Activated CD4-positive, alpha-beta T cell treated with anti-CD3 and anti-CD28 coated beads, Interleukin-2, amount 50 U/mL, for 24 hours (primary cell): ENCODE data around the gene ZSCAN21.

Source experiments
- DNase-seq, 2 donors: peaks; one replicate each; pipeline ENCODE4 v3.0.0-alpha.2; 2020; ENCODE audit warnings: low read depth in 1 of 2, low spot score in 1 of 2

The ZSCAN21 gene

GRCh38 chr7:100074841-100075240 lies 25.3 kb downstream of the ZSCAN21 start:
- no peak for DNase-seq

GRCh38 chr7:100075418-100075817 lies 25.8 kb downstream of the ZSCAN21 start:
- DNase-seq, result no peak

- DNase-seq, result no peak
These were observed 27.6 kb downstream of the ZSCAN21 start for GRCh38 chr7:100077205-100077604.

- no peak for DNase-seq
These were observed 29.5 kb downstream of the ZSCAN21 start for GRCh38 chr7:100079024-100079560.

GRCh38 chr7:100080907-100081534 lies 31.4 kb downstream of the ZSCAN21 start:
- DNase-seq, result no peak

GRCh38 chr7:100081535-100082102 lies 32.0 kb downstream of the ZSCAN21 start, which contains the start of gene ZNF3:
ZNF3 (minus strand) TSS chr7:100081723; CDS start chr7:100077357, 4,366 bp downstream.
- DNase-seq, result peak; percentile 96 to 99

- no peak for DNase-seq
These were observed 33.4 kb downstream of the ZSCAN21 start for GRCh38 chr7:100082978-100083377.

- DNase-seq, result no peak
These were observed 35.9 kb downstream of the ZSCAN21 start for GRCh38 chr7:100085515-100085914.

GRCh38 chr7:100087055-100087750 lies 37.6 kb downstream of the ZSCAN21 start:
- DNase-seq, result no peak

- no peak for DNase-seq
These were observed 38.6 kb downstream of the ZSCAN21 start for GRCh38 chr7:100088095-100088620.

- DNase-seq, result peak; percentile 76 to 83
These were observed 39.3 kb downstream of the ZSCAN21 start, which contains the start of gene COPS6 for GRCh38 chr7:100088621-100089457. COPS6 (plus strand) TSS chr7:100088969; CDS start chr7:100088991, 22 bp downstream.

GRCh38 chr7:100089458-100090196 lies 40.1 kb downstream of the ZSCAN21 start:
- no peak for DNase-seq

GRCh38 chr7:100090527-100091410 lies 41.2 kb downstream of the ZSCAN21 start:
- DNase-seq, result no peak

- no peak for DNase-seq
These were observed 42.0 kb downstream of the ZSCAN21 start for GRCh38 chr7:100091411-100092181.

GRCh38 chr7:100093054-100093453 lies 43.5 kb downstream of the ZSCAN21 start:
- no peak for DNase-seq

GRCh38 chr7:100093498-100093897 lies 43.9 kb downstream of the ZSCAN21 start:
- no peak for DNase-seq

GRCh38 chr7:100093925-100094486 lies 44.4 kb downstream of the ZSCAN21 start:
- DNase-seq, result no peak

- no peak for DNase-seq
These were observed 45.7 kb downstream of the ZSCAN21 start for GRCh38 chr7:100095289-100095688.
